Vagina (tissue), 2 donors: ENCODE data around the gene IDUA. TPM values are rescaled to one million over a fixed set of nuclear protein-coding genes. Genes with fewer than 3 reads are reported as not detected.

Experiments
- DNase-seq, 2 donors: peaks; one replicate each; pipeline ENCODE4 v3.0.0-alpha.2; 2017; ENCODE audit errors: extremely low spot score in 2 of 2
- H3K27ac ChIP-seq: fragments of 200-600 bp; sonication (generic); one replicate; pipeline ENCODE4 v1.5.1; 2019
- H3K27me3 ChIP-seq: fragments of 200-600 bp; sonication (generic); one replicate; pipeline ENCODE4 v1.5.1; 2019
- H3K36me3 ChIP-seq, 2 donors: fragments of 200-600 bp; sonication (generic); one replicate each; pipeline ENCODE4 v1.5.1; 2017 to 2019
- H3K4me1 ChIP-seq: fragments of 200-600 bp; sonication (generic); one replicate; pipeline ENCODE4 v1.5.1; 2019
- H3K4me3 ChIP-seq, 2 donors: fragments of 200-600 bp; sonication (generic); 1 replicate in 1 of 2; 2 replicates in 1 of 2; pipeline ENCODE4 v1.5.1; 2016 to 2019
- H3K9me3 ChIP-seq: fragments of 200-600 bp; sonication (generic); one replicate; pipeline ENCODE4 v1.5.1; 2019
- CTCF ChIP-seq, 3 experiments: fragments of 450-650 bp in 2 of 3; fragments of 200-600 bp in 1 of 3; sonication (generic) in 1 of 3; IDR thresholded peaks; one replicate each; pipeline ENCODE4 v1.5.1; 2017 to 2019; ENCODE audit warnings: antibody characterized with exemption in 3 of 3, mild to moderate bottlenecking in 2 of 3, moderate library complexity in 2 of 3
- POLR2A ChIP-seq, 2 donors: fragments of 450-650 bp; IDR thresholded peaks; one replicate each; pipeline ENCODE4 v1.6.1; 2017; ENCODE audit warnings: antibody characterized with exemption in 2 of 2, mild to moderate bottlenecking in 2 of 2, moderate library complexity in 2 of 2
- POLR2AphosphoS5 ChIP-seq, 2 donors: sonication (generic); formaldehyde crosslinking; IDR thresholded peaks; one replicate each; pipeline ENCODE4 v1.9.0; 2017; ENCODE audit warnings: antibody characterized with exemption in 2 of 2, mild to moderate bottlenecking in 2 of 2, low read depth in 1 of 2; ENCODE audit not compliant: insufficient read depth in 1 of 2
- intact Hi-C: fragments of 100-400 bp; cut with DNase I; formaldehyde crosslinking; loops from one replicate; pipeline ENCODE4 v1.15.1; 2023
- total RNA-seq: library from RNA; depleted of rRNA; stranded (reverse); fragments of >200 nt; gene quantifications from one replicate; pipeline ENCODE4 v1.2.3, GENCODE V29; 2016

The IDUA gene
- total RNA-seq, 1 donor from 2014 or later: 28.0 TPM

- TF ChIP-seq POLR2AphosphoS5 (IDR thresholded peaks at IDR 0.05; ENCODE audit: insufficient read depth in 1 of 2, low read depth in 1 of 2): no peak
- TF ChIP-seq CTCF (IDR thresholded peaks at IDR 0.05): no peak
- TF ChIP-seq POLR2A (IDR thresholded peaks at IDR 0.05): no peak
- no peaks in the 10 kb centered on the region for H3K9me3 ChIP-seq
- intact Hi-C loops: no loop called here
- no peak for DNase-seq
- H3K4me1 ChIP-seq: peaks cover 12% of the 10 kb centered on the region
- no peak overlapping the region for H3K27ac ChIP-seq
- H3K4me3 ChIP-seq: no peak overlapping the region
- no peaks in the 10 kb centered on the region for H3K36me3 ChIP-seq
- no peaks in the 10 kb centered on the region for H3K27me3 ChIP-seq
Measured at GRCh38 chr4:1015746-1016145, 28.9 kb downstream of the IDUA start.

- no peak for DNase-seq
- intact Hi-C loops: no loop called here
Measured at GRCh38 chr4:1017211-1017610, 30.4 kb downstream of the IDUA start.

GRCh38 chr4:1017706-1018105 lies 30.9 kb downstream of the IDUA start:
- no peaks in the 10 kb centered on the region for H3K9me3 ChIP-seq
- no peaks in the 10 kb centered on the region for H3K27me3 ChIP-seq
- no peaks in the 10 kb centered on the region for H3K36me3 ChIP-seq
- peaks cover 2% of the 10 kb centered on the region for H3K4me1 ChIP-seq
- no peak for DNase-seq
- H3K27ac ChIP-seq: no peak overlapping the region
- intact Hi-C loops: no loop called here
- H3K4me3 ChIP-seq: no peak overlapping the region
- TF ChIP-seq POLR2AphosphoS5 (IDR thresholded peaks at IDR 0.05; ENCODE audit: insufficient read depth in 1 of 2, low read depth in 1 of 2): no peak
- TF ChIP-seq CTCF (IDR thresholded peaks at IDR 0.05): no peak
- no peak for TF ChIP-seq POLR2A (IDR thresholded peaks at IDR 0.05)

More at GRCh38 chr4:1017211-1017610, 30.4 kb downstream of the IDUA start:
- Histone ChIP-seq H3K9me3 (no peaks in the 10 kb centered on the region), H3K27me3 (no peaks in the 10 kb centered on the region), H3K36me3 (no peaks in the 10 kb centered on the region), H3K27ac (no peak overlapping the region), H3K4me1 (peaks cover 7% of the 10 kb centered on the region), H3K4me3 (no peak overlapping the region)
- TF ChIP-seq POLR2AphosphoS5 (IDR thresholded peaks at IDR 0.05; ENCODE audit: insufficient read depth in 1 of 2, low read depth in 1 of 2) (no peak), POLR2A (IDR thresholded peaks at IDR 0.05) (no peak), CTCF (IDR thresholded peaks at IDR 0.05) (no peak)

GRCh38 chr4:1018147-1019020 lies 31.5 kb downstream of the IDUA start:
- no peak for TF ChIP-seq POLR2AphosphoS5 (IDR thresholded peaks at IDR 0.05; ENCODE audit: insufficient read depth in 1 of 2, low read depth in 1 of 2)
- TF ChIP-seq POLR2A (IDR thresholded peaks at IDR 0.05): no peak
- no peak for TF ChIP-seq CTCF (IDR thresholded peaks at IDR 0.05)
- H3K27ac ChIP-seq: no peak overlapping the region
- H3K9me3 ChIP-seq: no peaks in the 10 kb centered on the region
- intact Hi-C loops: no loop called here
- no peak for DNase-seq
- H3K27me3 ChIP-seq: no peaks in the 10 kb centered on the region
- no peak overlapping the region for H3K4me3 ChIP-seq
- H3K36me3 ChIP-seq: no peaks in the 10 kb centered on the region
- no peaks in the 10 kb centered on the region for H3K4me1 ChIP-seq

- Histone ChIP-seq H3K27me3 (no peaks in the 10 kb centered on the region), H3K27ac (no peak overlapping the region), H3K4me3 (no peak overlapping the region), H3K9me3 (no peaks in the 10 kb centered on the region), H3K36me3 (no peaks in the 10 kb centered on the region), H3K4me1 (no peaks in the 10 kb centered on the region)
- TF ChIP-seq POLR2AphosphoS5 (IDR thresholded peaks at IDR 0.05; ENCODE audit: insufficient read depth in 1 of 2, low read depth in 1 of 2): no peak
- TF ChIP-seq CTCF (IDR thresholded peaks at IDR 0.05): no peak
- no peak for TF ChIP-seq POLR2A (IDR thresholded peaks at IDR 0.05)
- intact Hi-C loops: no loop called here
- no peak for DNase-seq
Measured at GRCh38 chr4:1019320-1019719, 32.5 kb downstream of the IDUA start.
